GM21528 (cell line): ENCODE results near the gene ZCCHC14.
"Not testable (repeated sequence)": the region's sequence is repeated elsewhere in the genome, so short reads cannot be mapped to it uniquely, and the experiment has no call there.

Experiments
- ATAC-seq: cut with Tn5 transposase; IDR thresholded peaks from one replicate; pipeline ENCODE4 v1.9.1; 2021; ENCODE audit warnings: mild to moderate bottlenecking, moderate library complexity; ENCODE audit not compliant: unreplicated experiment, low FRiP score

The ZCCHC14 gene

DNA sequence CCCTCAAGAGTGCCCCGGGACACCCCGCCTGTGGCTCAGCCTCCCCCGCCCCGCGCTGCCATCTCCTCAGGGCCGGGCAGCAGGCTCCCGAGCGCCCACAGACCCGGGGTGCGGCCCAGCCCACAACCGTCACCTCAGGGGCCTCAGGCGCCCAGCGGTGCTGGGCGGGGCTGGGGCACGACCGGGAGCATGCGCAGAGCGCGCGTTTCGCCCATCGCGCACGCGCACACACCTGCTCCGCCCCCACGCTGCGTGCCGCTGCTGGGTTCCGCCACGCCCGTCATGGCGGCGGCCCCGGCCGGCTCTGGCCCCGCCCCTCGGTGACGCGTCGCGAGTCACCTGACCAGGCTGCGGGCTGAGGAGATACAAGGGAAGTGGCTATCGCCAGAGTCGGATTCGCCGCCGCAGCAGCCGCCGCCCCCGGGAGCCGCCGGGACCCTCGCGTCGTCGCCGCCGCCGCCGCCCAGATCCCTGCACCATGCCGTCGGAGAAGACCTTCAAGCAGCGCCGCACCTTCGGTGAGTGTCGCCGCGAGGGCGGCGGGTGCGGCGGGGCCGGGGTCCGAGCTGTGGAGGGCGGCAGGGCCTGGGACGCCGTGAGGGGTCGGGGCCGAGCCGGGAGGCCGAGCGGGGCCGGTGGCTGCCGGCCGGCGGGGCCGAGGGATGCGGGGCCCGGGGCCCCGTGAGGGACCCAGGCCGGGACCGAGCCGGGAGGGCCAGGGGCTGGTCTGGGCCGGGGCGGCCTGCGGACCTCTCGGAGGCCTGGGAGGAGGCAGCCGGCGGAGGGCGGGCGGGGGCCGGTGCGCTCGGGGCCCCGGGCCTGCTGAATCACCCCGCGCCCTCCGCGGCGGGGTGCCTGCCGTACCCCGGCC lies 100.6 kb downstream of the ZCCHC14 start, which contains the start of gene MAP1LC3B:
Gene MAP1LC3B, plus strand, starts transcription at position 387 of the 871 bp plus-strand sequence. Its CDS starts 92 bp downstream, at position 479.
- ATAC-seq = peak; percentile 67

DNA sequence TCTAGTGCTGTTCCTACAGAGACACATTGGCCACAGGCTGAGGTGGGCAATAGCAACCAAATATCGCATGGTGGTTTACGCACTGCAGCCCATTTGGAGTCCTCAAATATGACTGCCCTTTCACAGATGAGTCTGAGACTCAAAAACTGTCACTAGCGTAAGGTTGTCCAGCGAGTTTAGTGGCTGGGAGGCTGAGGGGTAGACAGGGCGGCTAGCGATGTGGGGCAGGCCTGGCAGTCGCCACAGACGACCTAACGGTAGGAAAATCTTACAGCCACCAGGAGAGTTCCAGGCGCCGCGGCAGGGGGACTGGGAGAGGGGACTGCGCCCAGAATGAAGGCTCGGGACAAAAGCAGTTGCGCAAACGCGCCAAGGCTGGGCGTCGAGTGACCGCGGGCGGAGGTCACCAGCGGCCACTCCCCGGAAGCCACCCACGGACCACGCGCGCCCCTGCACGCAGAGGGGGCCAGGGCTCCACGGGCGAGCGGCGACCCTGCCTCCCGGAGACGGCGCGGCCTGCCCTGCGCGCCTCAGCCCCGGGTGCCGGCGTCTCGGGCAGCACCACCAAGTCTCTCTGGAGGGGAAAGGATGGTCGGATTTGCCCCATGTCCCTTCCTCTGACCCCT lies 101.4 kb downstream of the ZCCHC14 start:
- ATAC-seq = no peak

DNA sequence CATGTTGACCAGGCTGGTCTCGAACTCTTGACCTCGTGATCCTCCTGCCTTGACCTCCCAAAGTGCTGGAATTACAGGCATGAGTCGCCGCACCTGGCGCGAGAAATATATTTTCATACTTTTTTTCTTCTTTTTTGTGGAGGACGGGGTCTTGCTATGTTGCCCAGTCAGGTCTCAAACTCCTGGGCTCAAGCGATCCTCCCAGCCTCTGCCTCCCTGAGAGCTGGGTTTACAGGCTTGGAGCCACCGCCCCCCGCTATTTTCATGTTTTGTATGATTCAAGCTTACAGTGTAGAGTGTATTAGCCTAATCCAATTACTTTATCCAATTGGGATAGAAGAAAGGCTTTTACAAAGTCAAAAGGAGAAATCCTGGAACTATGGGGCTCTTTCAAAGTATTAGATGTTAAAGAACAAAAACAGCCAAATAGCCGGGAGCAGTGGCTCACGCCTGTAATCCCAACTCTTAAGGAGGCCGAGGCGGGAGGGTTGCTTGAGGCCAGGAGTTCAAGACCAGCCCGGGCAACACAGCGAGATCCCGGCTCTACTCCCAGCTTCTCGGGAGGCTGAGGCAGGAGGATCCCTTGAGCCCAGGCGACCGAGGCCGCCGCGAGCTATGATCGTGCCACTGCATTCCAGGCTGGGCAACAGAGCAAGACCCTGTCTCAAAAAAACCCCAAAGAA lies 102.0 kb downstream of the ZCCHC14 start:
- no peak for ATAC-seq

DNA sequence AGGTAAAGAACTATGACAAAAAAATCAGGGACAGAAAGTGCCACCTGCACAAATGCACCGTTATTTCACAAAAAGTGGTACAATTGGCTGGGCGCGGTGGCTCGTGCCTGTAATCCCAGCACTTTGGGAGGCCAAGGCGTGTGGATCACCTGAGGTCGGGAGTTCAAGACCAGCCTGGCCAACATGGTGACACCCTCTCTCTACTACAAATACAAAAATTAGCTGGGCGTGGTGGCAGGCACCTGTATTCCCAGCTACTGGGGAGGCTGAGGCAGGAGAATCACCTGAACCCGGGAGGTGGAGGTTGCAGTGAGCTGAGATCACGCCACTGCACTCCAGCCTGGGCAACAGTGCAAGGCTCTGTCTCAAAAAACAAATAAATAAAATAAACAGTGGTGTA lies 102.9 kb downstream of the ZCCHC14 start:
- ATAC-seq = not testable (repeated sequence)

DNA sequence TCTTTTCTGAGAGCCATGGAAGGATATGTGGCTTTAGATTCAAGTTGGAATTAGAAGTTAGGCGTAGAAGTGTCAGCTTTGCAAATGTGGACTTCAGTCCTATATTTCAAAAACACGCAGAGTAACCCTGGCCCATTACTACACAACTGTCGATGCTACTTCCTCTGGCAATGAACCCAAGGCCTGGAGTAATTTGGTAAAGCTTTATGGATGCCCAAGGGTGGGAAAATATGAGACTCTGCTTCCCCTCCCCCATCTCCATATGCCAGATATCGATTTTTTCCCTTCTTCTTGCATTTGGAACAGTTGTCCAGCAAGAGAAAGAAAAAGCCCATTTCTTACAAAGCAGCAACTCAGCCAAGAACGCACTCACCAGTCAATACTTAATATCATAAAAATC lies 103.6 kb downstream of the ZCCHC14 start:
- ATAC-seq = no peak

DNA sequence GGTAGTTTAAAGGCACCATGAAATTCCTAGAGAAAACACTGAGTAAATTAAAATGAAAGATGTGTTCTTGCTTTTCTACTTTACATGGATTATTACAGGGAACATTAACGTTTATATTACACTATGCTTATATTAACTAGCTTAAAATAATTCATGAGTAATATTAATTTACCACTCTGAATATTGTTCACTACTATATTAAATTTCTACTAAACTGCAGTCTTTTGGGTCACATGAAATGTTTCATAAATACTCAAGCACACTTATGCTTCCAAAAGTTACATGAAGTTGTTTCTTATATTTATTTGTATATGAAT lies 104.0 kb downstream of the ZCCHC14 start:
- ATAC-seq = no peak

DNA sequence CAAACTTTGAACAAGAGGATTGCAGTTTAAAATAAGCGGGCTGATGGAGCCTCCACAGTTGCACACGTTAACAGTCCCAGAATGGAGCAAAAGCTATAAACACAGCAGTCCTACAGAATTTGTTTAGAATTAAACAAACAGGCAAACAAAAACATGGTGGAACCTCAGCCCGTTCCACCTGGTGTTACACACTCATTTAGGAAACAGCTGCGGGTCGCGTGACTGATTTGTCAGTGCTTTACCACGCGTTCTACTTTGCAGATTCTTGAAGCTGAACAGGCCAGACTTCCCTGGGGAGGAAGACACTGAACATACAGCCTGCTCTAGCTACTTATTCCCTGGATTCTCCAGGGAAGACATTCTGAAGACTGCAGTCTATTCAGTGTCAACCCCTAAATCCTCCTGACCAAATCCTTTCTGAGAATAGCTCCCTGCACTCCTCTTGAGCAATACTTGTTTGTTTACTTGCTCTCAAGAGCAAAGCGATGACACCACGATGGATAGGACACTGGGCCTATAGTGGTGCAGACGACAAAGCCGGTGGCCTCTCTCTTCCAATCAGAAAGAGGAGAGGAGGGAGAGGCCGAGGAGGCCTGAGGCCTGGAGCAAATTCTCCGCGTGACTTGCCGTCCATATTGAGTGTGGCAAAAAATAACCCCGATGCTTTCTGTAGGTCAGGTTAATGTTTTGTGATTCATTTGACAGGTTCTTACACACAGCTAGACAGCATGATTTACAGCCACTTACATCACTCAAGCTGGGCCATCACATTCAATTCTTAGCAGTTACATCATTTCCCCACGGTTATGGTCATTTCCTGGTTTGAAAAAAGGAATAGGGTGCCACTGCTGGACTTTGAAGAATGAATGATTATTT lies 104.6 kb downstream of the ZCCHC14 start:
- ATAC-seq = peak; percentile 40

DNA sequence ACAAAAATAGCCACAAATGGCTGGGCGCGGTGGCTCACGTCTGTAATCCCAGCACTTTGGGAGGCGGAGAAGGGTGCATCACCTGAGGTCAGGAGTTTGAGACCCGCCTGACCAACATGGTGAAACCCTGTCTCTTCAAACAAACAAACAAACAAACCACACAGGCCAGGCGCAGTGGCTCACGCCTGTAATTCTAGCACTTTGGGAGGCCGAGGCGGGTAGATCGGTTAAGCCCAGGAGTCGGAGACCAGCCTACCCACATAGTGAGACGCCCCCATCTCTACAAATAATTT lies 108.0 kb downstream of the ZCCHC14 start:
- not testable (repeated sequence) for ATAC-seq

DNA sequence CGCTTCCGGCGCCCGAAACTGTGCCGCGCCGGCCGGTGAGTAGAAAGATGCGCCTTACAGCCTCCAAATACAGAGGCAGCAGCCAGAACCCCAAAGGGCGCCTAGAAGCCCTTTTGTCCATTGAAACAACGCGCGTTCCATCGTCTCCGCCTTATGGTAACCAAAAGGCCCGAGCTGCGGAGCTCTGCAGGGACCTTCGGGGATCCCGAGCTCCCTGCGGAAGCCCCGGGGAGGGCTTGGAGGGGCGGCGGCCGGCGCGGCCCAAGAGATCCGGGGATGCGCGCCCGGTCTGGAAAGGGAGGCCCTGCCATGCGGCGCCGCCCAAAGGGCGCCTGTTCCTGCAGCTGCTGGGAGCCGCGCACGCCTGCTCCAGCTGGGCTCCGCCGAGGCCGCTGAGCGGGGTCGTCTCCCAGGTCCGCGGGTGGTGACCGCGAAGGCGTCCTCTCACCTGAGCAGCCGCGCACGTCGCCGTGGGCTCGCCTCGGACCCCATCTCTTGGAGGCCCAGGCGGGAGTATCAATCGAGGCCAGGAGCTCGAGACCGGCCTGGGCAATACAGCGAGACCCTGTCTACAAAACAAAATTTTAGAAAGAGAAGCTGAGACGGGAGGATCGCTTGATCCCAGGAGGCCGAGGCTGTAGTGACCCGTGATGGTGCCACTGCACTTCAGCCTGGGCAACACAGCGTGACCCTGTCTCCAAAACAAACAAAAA lies 108.5 kb downstream of the ZCCHC14 start:
- ATAC-seq = peak; percentile 15

DNA sequence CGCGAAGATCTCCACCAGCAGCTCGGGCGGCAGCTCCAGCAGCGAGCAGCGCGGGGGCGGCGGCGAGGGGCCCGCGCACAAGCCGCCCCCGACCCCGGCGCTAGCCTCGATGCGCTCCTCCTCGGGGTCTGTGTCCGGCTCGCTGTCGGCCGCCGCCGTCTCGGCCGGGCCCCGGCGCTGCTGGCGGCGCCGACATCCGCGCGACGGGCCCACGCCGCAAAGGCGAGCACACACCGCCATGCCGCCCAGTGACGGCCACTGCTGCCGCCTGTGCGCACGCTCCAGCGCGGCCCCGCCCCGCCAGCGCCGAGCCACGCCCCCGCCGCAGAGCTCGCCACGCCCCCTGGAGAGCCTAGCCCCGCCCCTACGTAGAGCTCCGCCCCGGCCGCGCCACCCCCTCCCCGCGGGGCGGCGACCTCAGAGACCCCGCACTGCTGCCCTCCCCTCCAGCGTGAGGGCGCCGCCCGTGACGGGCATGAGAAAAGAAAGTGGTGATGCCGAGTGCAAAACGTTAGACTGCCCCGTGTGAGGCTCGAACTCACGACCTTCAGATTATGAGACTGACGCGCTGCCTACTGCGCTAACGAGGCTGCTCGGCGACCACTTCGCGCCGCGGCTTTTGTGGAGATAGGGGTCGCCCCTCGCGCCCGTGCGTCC lies 109.2 kb downstream of the ZCCHC14 start, which contains the start of gene FBXO31:
Gene FBXO31, minus strand, starts transcription at position 272 of the 657 bp plus-strand sequence. Its CDS starts 32 bp downstream, at position 240.
- peak; percentile 50 for ATAC-seq

DNA sequence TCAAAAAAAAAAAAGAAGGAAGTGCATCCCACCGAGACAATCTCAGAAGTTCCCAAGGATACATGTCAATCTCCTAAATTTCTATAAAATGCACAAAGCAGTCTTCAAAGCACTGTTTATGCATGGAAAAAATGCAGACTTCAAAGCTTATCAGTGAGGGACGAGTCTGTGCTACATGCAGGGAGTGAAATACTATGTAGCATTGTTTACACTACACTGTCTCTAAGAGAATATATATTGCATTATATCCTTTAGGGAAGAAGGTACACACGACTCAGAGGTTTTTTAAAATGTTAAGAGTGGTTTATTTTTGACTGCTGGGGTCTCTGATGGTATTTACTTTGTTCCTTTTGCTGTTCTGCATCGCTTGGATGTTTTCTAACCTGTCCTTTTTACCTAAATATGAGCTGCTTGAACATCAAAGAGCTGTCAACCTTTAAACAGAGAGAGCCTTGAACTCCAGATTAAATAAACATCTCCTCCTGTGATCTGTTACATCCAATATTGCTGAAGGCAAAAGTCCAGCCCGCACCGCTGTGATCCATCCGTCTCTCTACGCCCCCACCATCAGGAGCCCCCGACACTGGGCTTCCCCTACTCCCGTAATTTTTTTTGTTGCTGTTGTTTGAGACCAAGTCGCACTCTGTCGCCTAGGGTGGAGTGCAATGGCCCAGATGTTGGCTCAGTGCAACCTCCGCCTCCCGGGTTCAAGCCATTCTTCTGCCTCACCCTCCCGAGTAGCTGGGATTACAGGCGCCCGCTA lies 110.6 kb downstream of the ZCCHC14 start:
- no peak for ATAC-seq

DNA sequence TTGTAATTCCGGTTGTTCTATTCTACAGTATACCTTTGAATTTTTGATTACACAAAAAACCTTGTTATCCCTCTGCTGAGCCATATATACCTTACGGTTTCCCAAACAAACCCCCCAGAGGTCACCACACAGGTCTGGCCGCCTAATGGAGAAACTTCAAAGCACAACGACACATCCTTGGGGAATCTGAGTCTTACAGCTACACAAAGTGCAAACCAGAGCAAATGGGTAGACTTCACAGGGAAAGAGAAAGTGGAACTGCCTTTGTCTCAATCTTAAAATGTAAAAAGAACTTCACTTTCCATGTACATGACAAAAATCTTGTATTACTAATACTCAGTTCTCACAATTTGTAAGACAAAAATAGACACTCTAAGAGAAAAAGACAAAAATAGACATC lies 111.9 kb downstream of the ZCCHC14 start:
- no peak for ATAC-seq

DNA sequence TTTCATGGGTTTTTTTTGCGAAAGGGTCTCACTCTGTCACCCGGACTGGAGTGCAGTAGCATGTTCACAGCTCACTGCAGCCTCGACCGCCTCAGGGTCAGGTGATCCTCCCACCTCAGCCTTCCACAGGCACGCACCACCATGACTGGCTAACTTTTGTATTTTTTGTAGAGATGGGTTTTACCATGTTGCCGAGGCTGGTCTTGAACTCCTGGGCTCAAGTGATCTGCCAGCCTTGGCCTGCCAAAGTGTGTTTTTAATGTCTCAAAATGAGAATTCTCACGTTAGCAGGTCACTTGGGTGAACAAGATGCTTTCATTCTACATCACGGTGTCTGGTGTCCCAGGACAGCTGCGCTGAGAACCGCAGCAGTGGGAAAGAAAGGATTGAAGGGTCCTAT lies 112.4 kb downstream of the ZCCHC14 start:
- ATAC-seq = no peak

DNA sequence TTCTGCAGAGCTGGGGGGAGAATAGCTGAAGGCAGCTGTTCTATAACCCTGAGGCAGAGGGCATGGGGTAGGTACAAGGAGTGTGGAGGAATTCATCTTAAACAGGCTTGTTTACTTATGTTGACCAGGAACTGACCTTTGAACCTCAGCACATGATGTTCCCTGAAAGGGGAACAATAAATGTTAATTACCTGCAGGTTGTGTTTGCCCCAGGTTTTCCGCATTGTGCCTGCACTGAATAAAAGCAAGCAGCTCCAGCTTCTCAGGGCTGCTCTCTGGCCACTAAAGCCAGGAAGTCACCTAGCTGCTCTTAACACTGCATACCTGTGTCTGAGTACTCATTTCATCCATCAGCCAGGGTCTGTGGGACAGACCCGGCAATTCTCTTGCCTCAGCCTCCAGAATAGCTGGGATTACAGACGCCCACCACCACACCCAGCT lies 113.5 kb downstream of the ZCCHC14 start:
- not testable (repeated sequence) for ATAC-seq

DNA sequence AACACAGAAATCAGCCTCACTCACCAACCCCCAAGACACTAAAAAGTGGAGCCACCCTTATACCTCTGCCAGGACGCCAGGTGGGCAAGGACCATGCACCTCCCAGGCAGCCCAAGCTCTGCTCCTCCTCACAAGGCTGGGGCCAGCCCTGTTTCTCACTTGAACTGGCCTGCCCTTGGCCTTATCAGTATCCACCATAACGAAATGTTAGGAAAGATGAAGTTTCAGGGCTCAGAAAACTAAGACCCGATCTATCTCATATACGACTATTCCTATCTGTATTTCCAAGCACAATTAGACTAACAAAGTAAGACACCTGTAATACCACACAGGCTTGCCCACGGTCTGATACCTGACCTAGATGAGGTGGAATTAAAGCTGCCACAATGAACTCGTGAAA lies 116.2 kb downstream of the ZCCHC14 start:
- no peak for ATAC-seq

DNA sequence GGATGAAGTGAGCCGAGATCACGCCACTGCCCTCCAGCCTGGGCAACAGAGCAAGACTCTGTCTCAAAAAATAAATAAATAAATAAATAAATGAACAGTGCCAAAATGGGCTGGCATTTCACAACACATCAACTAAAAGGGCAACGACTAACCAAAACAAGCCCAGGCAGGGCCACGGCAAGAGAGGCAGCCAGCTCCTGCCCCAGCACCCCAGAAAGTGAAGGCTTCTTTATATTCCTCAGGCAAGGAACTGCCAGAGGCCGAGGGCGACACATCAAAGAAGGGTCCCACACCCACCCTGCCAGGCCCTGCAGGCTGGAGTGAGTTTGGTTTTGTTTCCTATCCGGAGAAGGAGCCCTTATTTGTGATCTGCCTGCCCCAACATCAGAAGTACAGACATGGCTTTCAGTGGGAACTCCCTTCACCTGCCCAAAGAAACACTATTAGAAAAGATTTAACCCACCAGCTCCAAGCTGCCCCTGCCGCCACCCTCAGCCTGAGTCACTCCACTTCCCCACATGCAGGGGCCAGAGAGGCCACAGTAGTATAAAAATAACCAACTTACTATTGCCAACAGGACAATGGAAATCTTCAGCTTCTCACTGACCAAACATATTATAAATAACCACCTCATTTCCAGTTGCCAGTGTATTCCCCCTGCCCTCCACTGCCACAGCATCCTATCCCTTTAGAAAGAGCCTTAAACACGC lies 117.2 kb downstream of the ZCCHC14 start:
- no peak for ATAC-seq

DNA sequence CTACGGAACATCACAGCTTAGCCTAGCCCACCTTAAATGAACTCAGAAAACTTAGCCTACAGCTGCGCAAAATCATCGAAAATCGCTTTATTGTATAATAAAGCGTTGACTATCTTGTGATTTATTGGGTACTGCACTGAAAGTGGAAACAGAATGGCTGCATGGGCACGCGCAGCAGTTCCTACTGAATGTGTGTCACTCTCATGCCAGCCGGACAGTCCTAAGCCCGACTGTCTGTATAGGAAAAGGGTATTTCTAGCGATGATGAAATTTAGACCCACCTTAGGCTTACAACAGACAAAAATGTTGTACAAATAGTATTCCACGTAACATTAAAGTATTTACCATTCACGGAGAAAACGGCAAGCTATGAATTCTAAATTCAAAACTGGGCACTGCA lies 118.5 kb downstream of the ZCCHC14 start:
- no peak for ATAC-seq

DNA sequence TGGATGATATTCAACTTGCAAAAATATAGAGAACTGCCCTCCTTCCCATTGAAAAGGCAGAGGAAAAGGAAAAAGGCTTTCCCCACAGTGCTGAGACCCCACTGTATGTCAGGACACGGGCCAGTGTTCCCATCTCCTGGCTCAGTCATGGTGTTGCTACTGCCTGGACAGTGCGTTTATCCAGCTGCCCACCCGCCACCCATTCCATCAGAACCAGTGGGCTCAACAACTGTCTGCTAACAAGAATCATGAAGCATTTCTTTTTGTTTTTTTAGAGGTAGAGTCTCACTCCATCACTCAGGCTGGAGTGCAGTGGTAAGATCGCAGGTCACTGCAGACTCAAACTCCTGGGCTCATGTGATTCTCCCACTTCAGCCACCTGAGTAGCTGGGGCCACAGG lies 120.5 kb downstream of the ZCCHC14 start:
- no peak for ATAC-seq
